Activated T-cell treated with anti-CD3 and anti-CD28 coated beads, Interleukin-2, amount 50 U/mL, for 24 hours (primary cell): ENCODE results near the gene FSHR.

Source experiments
- DNase-seq: peaks from one replicate; pipeline ENCODE4 v3.0.0-alpha.2; 2020
- H3K27ac Mint-ChIP-seq: 2 replicates; pipeline ENCODE4 v1.8.0; 2020; ENCODE audit warnings: mild to moderate bottlenecking, mixed read lengths
- H3K27me3 Mint-ChIP-seq: 2 replicates; pipeline ENCODE4 v1.8.0; 2020; ENCODE audit warnings: mixed read lengths
- H3K36me3 Mint-ChIP-seq: 2 replicates; pipeline ENCODE4 v1.8.0; 2020; ENCODE audit warnings: low read depth, mixed read lengths
- H3K4me1 Mint-ChIP-seq: 2 replicates; pipeline ENCODE4 v1.8.0; 2020; ENCODE audit warnings: low read depth, mixed read lengths
- H3K4me3 Mint-ChIP-seq: 2 replicates; pipeline ENCODE4 v1.8.0; 2020; ENCODE audit warnings: mild to moderate bottlenecking, moderate library complexity, mixed read lengths
- H3K9me3 Mint-ChIP-seq: 2 replicates; pipeline ENCODE4 v1.8.0; 2020; ENCODE audit warnings: mixed read lengths

FSHR gene

DNA sequence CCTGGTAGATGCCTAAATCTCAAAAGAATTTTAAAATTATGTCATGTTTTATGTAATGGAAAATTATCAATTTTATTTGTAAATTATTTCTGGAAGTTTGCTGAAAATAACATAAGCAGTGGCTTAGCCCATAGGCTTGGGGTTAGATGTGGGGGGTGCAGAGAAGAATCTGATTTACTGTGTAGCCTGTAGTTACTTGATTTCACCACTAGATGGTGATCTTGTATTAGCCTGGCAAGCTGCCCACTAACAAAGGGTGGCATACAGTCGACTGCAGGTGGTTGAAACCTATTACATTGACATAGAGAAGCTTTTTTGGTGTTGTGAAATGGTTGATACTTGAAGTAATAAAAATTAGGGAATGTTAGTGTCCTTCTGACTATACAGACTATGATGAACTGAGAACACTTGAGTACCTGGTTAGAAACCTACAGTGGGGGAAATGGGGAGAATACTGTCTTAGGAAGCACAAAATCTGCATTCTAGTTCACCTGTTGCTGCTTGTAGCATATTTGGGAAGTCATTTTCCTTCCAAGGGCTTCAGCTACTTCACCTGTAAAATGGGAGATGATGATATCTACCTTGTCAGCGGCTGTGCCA lies 207.8 kb downstream of the FSHR start:
- no peaks in the 10 kb centered on the region for H3K9me3 Mint-ChIP-seq
- no peaks in the 10 kb centered on the region for H3K36me3 Mint-ChIP-seq
- H3K27me3 Mint-ChIP-seq = no peaks in the 10 kb centered on the region
- no peak overlapping the region for H3K27ac Mint-ChIP-seq
- no peaks in the 10 kb centered on the region for H3K4me1 Mint-ChIP-seq
- H3K4me3 Mint-ChIP-seq = no peak overlapping the region
- DNase-seq = no peak

DNA sequence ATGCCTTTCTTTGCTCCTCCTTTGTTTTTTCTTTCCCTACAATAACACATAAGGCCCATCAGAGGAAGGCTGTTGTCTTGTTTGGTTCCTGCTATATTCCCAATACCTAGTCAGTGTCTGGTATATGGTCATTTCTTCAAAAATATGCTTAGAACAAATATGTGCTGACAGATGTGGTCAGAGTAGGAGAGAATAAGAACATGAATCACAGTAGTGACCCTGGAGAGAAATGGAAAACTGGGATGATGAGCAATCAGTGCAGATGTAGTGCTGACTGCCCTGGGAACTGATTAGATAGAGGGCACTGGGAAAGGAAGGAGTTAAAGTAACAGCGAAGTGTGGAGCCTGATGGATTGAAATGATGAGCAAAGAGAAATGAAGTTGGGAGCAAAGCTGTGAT lies 209.4 kb downstream of the FSHR start:
- H3K4me1 Mint-ChIP-seq = no peaks in the 10 kb centered on the region
- no peak overlapping the region for H3K4me3 Mint-ChIP-seq
- no peak overlapping the region for H3K27ac Mint-ChIP-seq
- no peak for DNase-seq
- H3K27me3 Mint-ChIP-seq = no peaks in the 10 kb centered on the region
- no peaks in the 10 kb centered on the region for H3K36me3 Mint-ChIP-seq
- H3K9me3 Mint-ChIP-seq = no peaks in the 10 kb centered on the region

DNA sequence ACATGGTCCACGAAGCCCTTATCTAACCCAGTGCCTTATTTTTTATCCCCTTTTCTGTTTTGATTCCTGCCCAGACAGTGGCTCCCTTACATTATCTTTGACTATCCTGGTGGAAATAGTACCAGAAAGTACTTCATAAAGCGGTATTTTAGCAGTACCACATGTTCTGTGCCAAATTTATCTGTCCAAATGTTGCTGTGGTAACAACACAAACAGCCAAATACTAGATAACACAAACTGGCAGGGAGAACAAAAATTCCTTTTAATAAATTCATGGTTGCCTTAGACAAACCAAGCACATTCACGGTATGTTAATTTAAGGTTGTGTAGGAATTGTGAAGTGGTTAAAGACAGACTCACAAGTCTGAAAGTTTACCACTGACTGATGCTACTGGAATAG lies 210.9 kb downstream of the FSHR start:
- no peak overlapping the region for H3K27ac Mint-ChIP-seq
- H3K4me1 Mint-ChIP-seq = no peaks in the 10 kb centered on the region
- no peaks in the 10 kb centered on the region for H3K36me3 Mint-ChIP-seq
- no peaks in the 10 kb centered on the region for H3K9me3 Mint-ChIP-seq
- H3K27me3 Mint-ChIP-seq = no peaks in the 10 kb centered on the region
- no peak for DNase-seq
- no peak overlapping the region for H3K4me3 Mint-ChIP-seq

DNA sequence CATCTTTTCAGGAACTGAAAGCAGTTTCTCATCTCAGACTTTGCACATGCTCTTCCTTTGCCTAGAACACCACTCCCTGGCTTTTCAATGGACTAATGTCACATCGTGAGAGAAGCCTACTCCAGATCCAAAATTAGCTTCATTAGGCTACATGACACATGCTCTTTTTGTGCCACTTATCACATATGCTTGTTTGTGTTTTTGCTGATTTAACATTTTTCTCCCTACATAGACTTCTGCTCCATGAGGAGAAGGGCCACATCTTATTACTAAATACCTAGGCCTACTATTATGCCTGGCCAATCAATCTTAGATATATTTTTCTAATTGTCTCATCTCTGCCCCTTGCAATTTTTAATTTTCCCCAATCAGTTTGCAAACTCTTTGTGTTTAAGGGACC lies 212.4 kb downstream of the FSHR start:
- Mint-ChIP-seq H3K4me1 (no peaks in the 10 kb centered on the region), H3K36me3 (no peaks in the 10 kb centered on the region), H3K4me3 (no peak overlapping the region), H3K27ac (no peak overlapping the region), H3K9me3 (no peaks in the 10 kb centered on the region), H3K27me3 (no peaks in the 10 kb centered on the region)
- no peak for DNase-seq

DNA sequence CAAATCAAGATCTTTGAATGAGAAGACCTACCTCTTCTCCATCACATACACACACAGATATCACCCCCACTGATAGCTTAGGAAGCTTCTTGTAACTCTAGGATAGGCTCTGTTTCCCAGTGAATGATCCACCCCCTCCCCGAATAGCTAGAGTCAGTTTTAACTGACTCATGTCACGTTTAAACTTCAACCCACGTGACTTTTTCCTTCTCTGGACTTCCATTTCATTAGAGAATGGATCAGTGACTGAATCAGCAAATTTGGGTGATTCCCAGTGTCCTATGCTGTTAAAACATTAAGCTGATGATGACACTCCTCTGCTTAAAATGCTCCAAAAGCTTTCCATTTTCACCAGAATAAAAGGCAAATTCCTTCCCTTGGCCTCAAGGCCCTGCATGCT lies 212.9 kb downstream of the FSHR start:
- no peaks in the 10 kb centered on the region for H3K27me3 Mint-ChIP-seq
- H3K4me1 Mint-ChIP-seq = no peaks in the 10 kb centered on the region
- H3K36me3 Mint-ChIP-seq = no peaks in the 10 kb centered on the region
- DNase-seq = no peak
- no peaks in the 10 kb centered on the region for H3K9me3 Mint-ChIP-seq
- no peak overlapping the region for H3K27ac Mint-ChIP-seq
- no peak overlapping the region for H3K4me3 Mint-ChIP-seq

DNA sequence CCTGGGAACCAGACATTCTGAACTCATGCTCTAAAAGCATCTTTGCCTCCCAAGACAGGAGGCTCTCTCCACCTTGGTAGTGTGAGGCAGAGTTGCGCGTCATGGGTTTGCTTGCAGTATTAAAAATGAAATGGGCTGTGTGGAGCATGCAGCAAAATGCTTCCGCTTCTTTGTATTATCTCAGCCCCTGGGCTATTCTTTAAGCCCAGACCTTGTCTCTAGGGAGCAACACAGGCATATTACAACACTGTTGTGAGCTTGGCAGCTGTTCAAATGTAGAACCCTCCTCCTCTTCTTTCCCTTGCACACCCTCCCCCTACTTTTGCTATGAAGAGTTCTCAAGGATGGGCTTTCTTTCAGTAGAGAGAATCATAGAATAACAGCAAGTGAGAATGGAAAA lies 213.7 kb downstream of the FSHR start:
- Mint-ChIP-seq H3K9me3 (no peaks in the 10 kb centered on the region), H3K27ac (no peak overlapping the region), H3K27me3 (no peaks in the 10 kb centered on the region), H3K4me1 (no peaks in the 10 kb centered on the region), H3K4me3 (no peak overlapping the region), H3K36me3 (no peaks in the 10 kb centered on the region)
- DNase-seq = no peak

DNA sequence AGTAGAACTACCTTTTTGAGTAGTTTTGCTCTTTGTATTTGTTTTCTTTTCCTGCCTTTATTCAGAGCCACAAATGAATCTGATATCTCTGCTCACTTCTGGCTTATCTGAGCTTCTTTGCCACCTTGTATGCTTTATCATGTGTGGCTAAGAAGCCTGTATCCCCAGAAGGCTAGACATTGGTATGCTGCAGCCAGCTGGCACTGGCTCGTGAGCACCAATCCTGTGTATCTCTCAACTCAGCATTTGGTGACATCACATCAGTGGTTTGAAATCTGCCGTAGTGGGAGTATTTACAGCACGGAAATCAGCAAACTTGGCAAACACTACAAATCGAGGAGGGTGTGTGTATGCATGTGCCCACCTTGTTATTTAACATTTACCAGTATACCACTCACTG lies 215.1 kb downstream of the FSHR start:
- H3K9me3 Mint-ChIP-seq = no peaks in the 10 kb centered on the region
- H3K27ac Mint-ChIP-seq = no peak overlapping the region
- no peaks in the 10 kb centered on the region for H3K36me3 Mint-ChIP-seq
- no peak overlapping the region for H3K4me3 Mint-ChIP-seq
- DNase-seq = no peak
- H3K27me3 Mint-ChIP-seq = no peaks in the 10 kb centered on the region
- H3K4me1 Mint-ChIP-seq = no peaks in the 10 kb centered on the region

DNA sequence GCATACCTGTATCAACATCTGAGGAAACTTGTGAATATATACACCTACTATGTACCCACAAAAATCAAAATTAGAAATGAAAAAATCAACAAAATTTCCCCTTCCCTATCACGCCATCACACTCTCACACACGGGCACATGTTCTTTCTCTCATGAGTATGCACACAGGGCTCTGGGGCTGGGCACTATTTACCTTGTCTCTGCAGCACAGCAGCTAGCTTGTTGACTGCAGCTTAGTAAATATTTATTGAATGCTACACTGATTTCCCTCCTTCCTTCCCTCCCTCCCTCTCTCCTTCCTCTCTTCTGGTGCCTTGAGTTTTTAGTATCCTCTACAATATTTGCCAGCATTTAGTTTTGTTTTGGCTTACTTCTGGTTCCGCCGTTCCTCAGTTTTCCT lies 216.1 kb downstream of the FSHR start:
- Mint-ChIP-seq H3K4me3 (no peak overlapping the region), H3K36me3 (no peaks in the 10 kb centered on the region), H3K27me3 (no peaks in the 10 kb centered on the region), H3K4me1 (no peaks in the 10 kb centered on the region), H3K9me3 (no peaks in the 10 kb centered on the region), H3K27ac (no peak overlapping the region)
- DNase-seq = no peak

DNA sequence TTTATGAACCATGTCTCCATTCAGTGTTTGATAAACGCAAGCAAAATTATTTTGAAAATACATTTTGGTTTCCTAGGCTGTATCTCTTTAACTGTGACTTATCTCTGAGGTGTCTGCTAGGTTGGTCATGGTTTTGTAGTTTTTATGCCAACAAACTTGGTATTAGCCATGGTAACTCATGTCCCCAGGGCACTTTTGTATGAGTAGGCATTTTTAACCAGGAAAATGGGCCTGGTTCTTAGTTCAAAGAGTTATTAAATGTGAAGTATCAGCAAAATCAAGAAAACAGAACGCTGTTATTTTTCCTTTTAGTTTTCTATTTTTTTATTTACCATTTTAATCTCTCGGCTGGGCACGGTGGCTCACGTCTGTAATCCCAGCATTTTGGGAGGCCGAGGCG lies 219.5 kb downstream of the FSHR start:
- Mint-ChIP-seq H3K4me1 (no peaks in the 10 kb centered on the region), H3K27me3 (no peaks in the 10 kb centered on the region), H3K9me3 (no peaks in the 10 kb centered on the region), H3K4me3 (no peak overlapping the region), H3K27ac (no peak overlapping the region), H3K36me3 (no peaks in the 10 kb centered on the region)
- DNase-seq = no peak

DNA sequence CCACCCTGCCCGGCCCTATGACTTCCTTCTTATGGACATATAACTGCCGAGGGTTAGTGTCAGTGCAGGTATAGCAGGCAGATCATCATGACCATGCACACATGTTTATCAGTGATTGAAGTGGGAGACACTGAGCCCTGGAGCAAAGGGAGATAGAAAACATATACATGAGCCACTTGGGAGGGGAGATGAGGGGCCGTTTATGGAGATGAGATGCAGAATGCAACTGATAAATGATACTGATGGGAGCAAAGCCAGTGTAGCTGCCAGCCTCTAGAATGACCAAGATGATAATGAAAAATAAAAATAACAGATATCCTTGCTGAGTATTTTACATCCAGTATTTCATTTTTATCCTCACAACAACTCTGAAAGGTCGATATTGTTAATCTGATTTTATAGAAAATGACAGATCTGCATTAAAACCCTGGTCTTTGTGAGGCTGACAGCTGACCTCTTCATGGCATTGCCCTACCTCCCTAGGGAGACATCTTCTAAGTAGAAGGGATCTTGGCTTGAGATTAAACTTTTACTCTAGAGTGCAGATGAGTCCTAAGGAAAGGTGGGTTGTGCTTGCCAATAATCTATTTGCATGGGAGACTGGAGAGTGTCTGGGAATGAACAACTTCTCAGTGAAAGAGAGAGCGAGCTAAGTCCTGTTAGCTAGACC lies 220.4 kb downstream of the FSHR start:
- no peaks in the 10 kb centered on the region for H3K36me3 Mint-ChIP-seq

DNA sequence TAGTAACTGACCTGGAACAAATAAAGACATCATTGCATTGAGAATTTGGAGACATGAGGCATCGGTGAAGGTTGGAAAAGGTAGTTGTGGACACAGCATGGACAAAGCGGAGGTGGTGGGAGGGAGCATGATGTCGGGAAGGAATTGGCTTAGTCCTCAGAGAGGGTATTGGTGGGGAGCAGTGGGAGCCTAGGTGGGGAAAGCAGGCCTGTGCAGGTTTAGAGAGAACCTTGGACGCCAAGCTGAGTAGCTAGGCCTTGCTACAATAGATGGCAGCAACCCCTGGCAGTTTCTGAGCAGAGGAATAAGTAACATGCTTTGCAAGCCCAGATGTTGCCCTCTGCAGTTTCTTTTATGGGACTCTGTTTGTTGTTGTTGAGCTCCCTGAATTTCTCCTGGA lies 221.6 kb downstream of the FSHR start:
- Mint-ChIP-seq H3K36me3 (no peaks in the 10 kb centered on the region), H3K4me3 (no peak overlapping the region), H3K9me3 (no peaks in the 10 kb centered on the region), H3K27me3 (no peaks in the 10 kb centered on the region), H3K27ac (no peak overlapping the region), H3K4me1 (no peaks in the 10 kb centered on the region)
- DNase-seq = no peak

More for the DNA sequence above, 220.4 kb downstream of the FSHR start:
- no peak for DNase-seq
- Mint-ChIP-seq H3K4me3 (no peak overlapping the region), H3K27me3 (no peaks in the 10 kb centered on the region), H3K27ac (no peak overlapping the region), H3K9me3 (no peaks in the 10 kb centered on the region), H3K4me1 (no peaks in the 10 kb centered on the region)

DNA sequence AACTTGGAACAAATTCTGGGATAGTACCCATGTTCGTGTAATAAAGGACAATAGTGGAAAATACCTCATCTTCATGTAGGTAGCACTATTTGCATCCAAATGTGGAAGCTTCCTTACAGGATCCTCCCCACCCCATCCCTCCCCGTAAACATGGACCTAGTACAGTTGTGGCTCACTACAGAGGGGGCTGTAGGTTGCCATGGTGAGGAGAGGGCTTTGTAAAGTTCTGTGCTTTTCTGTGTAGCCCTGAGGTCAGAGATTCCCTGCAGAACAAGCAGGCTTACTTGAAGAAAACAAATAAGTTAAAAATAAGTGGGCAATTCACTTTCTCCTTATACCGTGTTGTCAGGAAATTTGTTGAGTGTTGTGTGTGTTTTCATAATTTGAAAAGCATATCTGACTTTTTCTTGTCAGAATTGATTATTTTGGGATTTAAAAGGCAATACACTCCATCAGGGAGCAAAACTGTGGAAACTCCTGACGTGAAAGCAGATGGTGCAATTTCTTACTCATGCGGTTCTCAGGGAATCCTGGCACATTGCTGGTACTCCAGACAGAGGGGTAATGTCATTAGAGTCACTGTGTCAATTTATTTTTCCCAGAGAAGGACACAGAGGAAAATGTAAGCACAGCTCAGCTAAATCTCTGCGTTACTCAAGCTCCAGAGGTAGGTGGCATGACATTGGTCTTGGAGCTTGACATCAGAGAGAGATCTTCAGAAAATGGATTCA lies 224.6 kb downstream of the FSHR start:
- H3K9me3 Mint-ChIP-seq = no peaks in the 10 kb centered on the region
- no peaks in the 10 kb centered on the region for H3K4me1 Mint-ChIP-seq
- H3K27me3 Mint-ChIP-seq = no peaks in the 10 kb centered on the region
- no peak overlapping the region for H3K4me3 Mint-ChIP-seq
- no peaks in the 10 kb centered on the region for H3K36me3 Mint-ChIP-seq
- no peak for DNase-seq
- H3K27ac Mint-ChIP-seq = no peak overlapping the region

DNA sequence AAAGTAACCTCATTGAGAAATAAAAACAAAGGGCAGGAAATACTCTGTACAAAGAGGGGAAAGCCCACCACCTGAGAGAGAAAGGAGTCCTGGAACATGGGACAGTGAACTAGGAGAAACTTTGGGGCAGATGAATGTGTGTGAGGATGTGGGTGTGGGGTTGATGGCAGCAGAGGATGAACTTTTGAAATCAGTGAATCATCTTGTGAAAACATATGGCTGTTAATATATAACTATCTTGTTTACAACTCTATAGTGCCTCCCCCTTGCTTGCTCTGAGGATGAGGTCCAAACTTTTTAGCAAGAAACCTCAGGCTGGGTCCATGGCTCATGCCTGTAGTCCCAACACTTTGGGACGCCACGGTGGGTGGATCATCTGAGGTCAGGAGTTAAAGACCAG lies 227.0 kb downstream of the FSHR start:
- Mint-ChIP-seq H3K27me3 (no peaks in the 10 kb centered on the region), H3K27ac (no peak overlapping the region), H3K4me3 (no peak overlapping the region), H3K4me1 (no peaks in the 10 kb centered on the region), H3K9me3 (no peaks in the 10 kb centered on the region), H3K36me3 (no peaks in the 10 kb centered on the region)
- no peak for DNase-seq

DNA sequence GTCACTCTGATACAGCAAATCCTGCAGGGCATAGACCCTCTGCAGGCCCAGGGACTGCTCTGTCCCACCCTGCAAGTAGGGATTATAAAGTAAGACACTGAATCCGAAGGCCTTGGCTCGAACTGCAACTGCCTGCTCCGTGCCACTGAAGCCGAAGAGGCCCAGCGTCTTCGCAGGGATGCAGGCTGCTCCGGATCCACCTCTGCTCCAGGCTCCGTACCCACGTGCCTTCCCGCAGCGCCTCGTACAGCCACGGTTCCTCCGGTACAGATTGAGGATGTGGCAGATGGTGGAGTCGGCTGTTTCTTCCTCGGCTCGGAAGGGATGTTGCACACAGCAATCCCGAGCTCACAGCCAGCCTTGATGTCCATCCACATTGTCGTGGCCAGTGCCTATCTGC lies 238.4 kb downstream of the FSHR start:
- Mint-ChIP-seq H3K27me3 (no peaks in the 10 kb centered on the region), H3K27ac (no peak overlapping the region), H3K4me1 (no peaks in the 10 kb centered on the region), H3K9me3 (peaks cover 9% of the 10 kb centered on the region), H3K4me3 (no peak overlapping the region), H3K36me3 (no peaks in the 10 kb centered on the region)
- DNase-seq = no peak

DNA sequence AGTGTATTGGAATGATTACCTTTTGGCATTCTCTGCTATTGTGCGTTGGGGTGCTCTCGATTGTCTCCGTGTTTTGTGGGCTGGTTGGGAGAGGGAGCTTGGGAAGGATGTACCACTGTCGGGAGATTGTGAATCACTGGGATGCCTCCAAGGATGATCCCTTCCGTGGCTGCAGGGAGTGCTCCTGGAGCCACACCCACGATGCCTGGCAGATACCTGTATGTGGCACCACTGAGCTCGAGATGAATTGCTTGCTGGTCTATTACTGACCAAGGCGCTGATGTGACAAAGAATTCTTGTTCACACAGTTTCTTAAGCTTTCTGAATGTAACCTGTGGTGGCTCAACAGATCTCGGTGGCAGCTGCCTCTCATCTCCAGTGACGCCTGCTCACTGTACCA lies 239.1 kb downstream of the FSHR start:
- Mint-ChIP-seq H3K9me3 (peaks cover 9% of the 10 kb centered on the region), H3K36me3 (no peaks in the 10 kb centered on the region), H3K27me3 (no peaks in the 10 kb centered on the region), H3K27ac (no peak overlapping the region), H3K4me1 (no peaks in the 10 kb centered on the region), H3K4me3 (no peak overlapping the region)
- DNase-seq = no peak
